GM19035 (cell line): ENCODE results near the gene PPM1A.
"Not testable (repeated sequence)": the region's sequence is repeated elsewhere in the genome, so short reads cannot be mapped to it uniquely, and the experiment has no call there.

Source experiments
- ATAC-seq: cut with Tn5 transposase; IDR thresholded peaks from one replicate; pipeline ENCODE4 v1.9.1; 2021; ENCODE audit not compliant: unreplicated experiment

Gene PPM1A

GRCh38 chr14:60315196-60315990, 66.4 kb downstream of the PPM1A start:
- ATAC-seq = no peak

GRCh38 chr14:60317609-60318008, 68.6 kb downstream of the PPM1A start:
- ATAC-seq = no peak

- ATAC-seq = not testable (repeated sequence)
Measured at GRCh38 chr14:60320860-60321259, 71.8 kb downstream of the PPM1A start.

GRCh38 chr14:60323199-60323896, 74.3 kb downstream of the PPM1A start:
- no peak for ATAC-seq

- no peak for ATAC-seq
Measured at GRCh38 chr14:60324837-60325236, 75.8 kb downstream of the PPM1A start.

- no peak for ATAC-seq
Measured at GRCh38 chr14:60326274-60326673, 77.3 kb downstream of the PPM1A start.

- peak; percentile 48 for ATAC-seq
Measured at GRCh38 chr14:60327447-60328331, 78.7 kb downstream of the PPM1A start.

GRCh38 chr14:60328583-60328982, 79.6 kb downstream of the PPM1A start:
- ATAC-seq = no peak

GRCh38 chr14:60329274-60329673, 80.3 kb downstream of the PPM1A start:
- no peak for ATAC-seq

- ATAC-seq = peak; percentile 74
Measured at GRCh38 chr14:60331201-60332045, 82.4 kb downstream of the PPM1A start.

- no peak for ATAC-seq
Measured at GRCh38 chr14:60332046-60332399, 83.0 kb downstream of the PPM1A start.

GRCh38 chr14:60332869-60333268, 83.8 kb downstream of the PPM1A start:
- ATAC-seq = no peak

GRCh38 chr14:60339571-60339970, 90.5 kb downstream of the PPM1A start:
- no peak for ATAC-seq

GRCh38 chr14:60343571-60344071, 94.6 kb downstream of the PPM1A start:
- no peak for ATAC-seq

- no peak for ATAC-seq
Measured at GRCh38 chr14:60344751-60345150, 95.7 kb downstream of the PPM1A start.

- ATAC-seq = no peak
Measured at GRCh38 chr14:60346706-60347105, 97.7 kb downstream of the PPM1A start.

- ATAC-seq = no peak
Measured at GRCh38 chr14:60348211-60348610, 99.2 kb downstream of the PPM1A start.
